HCT116 (cell line): Measurements from ENCODE around the gene SGMS1. TPM values are rescaled to one million over a fixed set of nuclear protein-coding genes. Genes with fewer than 3 reads are reported as not detected.

Experiments
- ATAC-seq: fragments of 200-7000 bp; cut with Tn5 transposase; 2 replicates; pipeline ENCODE4 v1.9.1; 2020; ENCODE audit warnings: mild to moderate bottlenecking, moderate library complexity
- BruUV-seq: library from RNA; stranded (reverse); fragments of 400-500 nt; replicated peaks from 2 replicates; lab custom pipeline; 2021; lab: Mats Ljungman, UMichigan
- CTCF ChIA-PET: fragments of 300-600 bp; sonication (Branson Sonifier 250); formaldehyde crosslinking; loops from one replicate; lab custom pipeline; 2021; ENCODE audit warnings: antibody characterized with exemption; lab: Charles Lee
- POLR2A ChIA-PET: fragments of 300-600, 350-600 bp; sonication (Branson Sonifier 250); formaldehyde crosslinking; loops from one replicate; lab custom pipeline; 2021; ENCODE audit warnings: antibody characterized with exemption; lab: Charles Lee
- RAD21 ChIA-PET, 2 experiments: fragments of 300-600 bp; sonication (Branson Sonifier 250); formaldehyde crosslinking; loops; one replicate each; lab custom pipeline; 2023; ENCODE audit warnings: low total read pairs in 2 of 2; ENCODE audit not compliant: uncharacterized antibody in 2 of 2, unreplicated experiment in 2 of 2, low non-redundant PET in 1 of 2; lab: Charles Lee
- DNase-seq: peaks from one replicate; pipeline ENCODE4 v3.0.0-alpha.2; 2010; ENCODE audit warnings: low read depth, low spot score
- H2AFZ ChIP-seq: fragments of 200-600 bp; shearing (Covaris generic), sonication (generic); 2 replicates; pipeline ENCODE4 v1.6.1; 2017; ENCODE audit warnings: low read depth, mixed run types, mixed read lengths, antibody characterized with exemption, low read length; ENCODE audit not compliant: poor library complexity, severe bottlenecking
- H3K27ac ChIP-seq: 2 replicates; pipeline ENCODE4 v1.5.1; 2012; ENCODE audit warnings: low read depth, low read length
- H3K27me3 ChIP-seq: fragments of 200-600 bp; sonication (generic); 2 replicates; pipeline ENCODE4 v1.6.1; 2016; ENCODE audit warnings: mixed run types, low read length, mixed read lengths; ENCODE audit not compliant: insufficient read depth
- H3K36me3 ChIP-seq, 2 experiments: fragments of 200-500 bp in 1 of 2; fragments of 200-600 bp in 1 of 2; sonication (Bioruptor generic) in 1 of 2; sonication (generic) in 1 of 2; 2 replicates each; pipeline versions ENCODE4 v1.5.1 to v1.6.1; 2014 to 2016; ENCODE audit warnings: low read length in 2 of 2, inconsistent platforms in 1 of 2, mixed read lengths in 1 of 2, mixed run types in 1 of 2; ENCODE audit not compliant: insufficient read depth in 2 of 2, control insufficient read depth in 1 of 2
- H3K4me1 ChIP-seq, 2 experiments: fragments of 200-600 bp in 1 of 2; sonication (generic) in 1 of 2; 2 replicates each; pipeline versions ENCODE4 v1.5.1 to v1.6.1; 2012 to 2017; ENCODE audit warnings: low read length in 2 of 2, inconsistent platforms in 1 of 2, mild to moderate bottlenecking in 1 of 2, mixed read lengths in 1 of 2, mixed run types in 1 of 2, moderate library complexity in 1 of 2; ENCODE audit not compliant: insufficient read depth in 2 of 2, control insufficient read depth in 1 of 2
- H3K4me2 ChIP-seq: fragments of 200-600 bp; sonication (generic); 2 replicates; pipeline ENCODE4 v1.6.1; 2017; ENCODE audit warnings: mixed run types, low read length, mixed read lengths
- H3K4me3 ChIP-seq, 2 experiments: fragments of 200-600 bp in 1 of 2; sonication (generic) in 1 of 2; replicated peaks in 1 of 2; 2 replicates each; pipeline ENCODE4 v1.5.1; 2011 to 2016; ENCODE audit warnings: low read length in 2 of 2, control low read depth in 1 of 2, low read depth in 1 of 2, mild to moderate bottlenecking in 1 of 2, mixed read lengths in 1 of 2, mixed run types in 1 of 2
- H3K79me2 ChIP-seq: fragments of 200-600 bp; sonication (generic); 2 replicates; pipeline ENCODE4 v1.6.1; 2017; ENCODE audit warnings: mild to moderate bottlenecking, mixed run types, low read length, moderate library complexity, mixed read lengths; ENCODE audit not compliant: insufficient read depth
- H3K9ac ChIP-seq: fragments of 200-600 bp; sonication (generic); 2 replicates; pipeline ENCODE4 v1.6.1; 2016; ENCODE audit warnings: low read length, mixed read lengths
- H3K9me2 ChIP-seq: fragments of 200-600 bp; sonication (generic), shearing (Covaris generic); 2 replicates; pipeline ENCODE4 v1.6.1; 2017; ENCODE audit warnings: mixed run types, mild to moderate bottlenecking, moderate library complexity; ENCODE audit not compliant: insufficient read depth
- H3K9me3 ChIP-seq, 2 experiments: fragments of 200-500 bp in 1 of 2; fragments of 200-600 bp in 1 of 2; sonication (Bioruptor generic) in 1 of 2; sonication (generic) in 1 of 2; 2 replicates each; pipeline ENCODE4 v1.6.1; 2014 to 2017; ENCODE audit warnings: low read length in 2 of 2, mixed read lengths in 2 of 2, inconsistent platforms in 1 of 2, low read depth in 1 of 2, mild to moderate bottlenecking in 1 of 2, mixed run types in 1 of 2, moderate library complexity in 1 of 2; ENCODE audit not compliant: control insufficient read depth in 1 of 2, insufficient read depth in 1 of 2
- H4K20me1 ChIP-seq: fragments of 200-600 bp; sonication (generic), shearing (Covaris generic); 2 replicates; pipeline ENCODE4 v1.6.1; 2017; ENCODE audit warnings: mixed run types, mild to moderate bottlenecking, moderate library complexity; ENCODE audit not compliant: insufficient read depth
- CBX3 ChIP-seq: IDR thresholded peaks from 2 replicates; pipeline ENCODE4 v1.6.1; 2012; ENCODE audit warnings: low read depth
- CTCF ChIP-seq, 3 experiments: fragments of 200-600 bp in 1 of 3; sonication (generic) in 1 of 3; IDR thresholded peaks in 2 of 3; conservative IDR thresholded peaks in 1 of 3; 2 replicates each; pipeline ENCODE4 v1.5.1; 2012 to 2017; ENCODE audit warnings: low read depth in 2 of 3, low read length in 2 of 3, antibody characterized with exemption in 1 of 3, borderline replicate concordance in 1 of 3, control low read depth in 1 of 3, mild to moderate bottlenecking in 1 of 3, mixed read lengths in 1 of 3, mixed run types in 1 of 3, moderate library complexity in 1 of 3; ENCODE audit not compliant: insufficient read depth in 1 of 3
- EGR1 ChIP-seq: IDR thresholded peaks from 2 replicates; pipeline ENCODE4 v1.6.1; 2012; ENCODE audit warnings: low read depth
- ELF1 ChIP-seq: IDR thresholded peaks from 2 replicates; pipeline ENCODE4 v1.6.1; 2012; ENCODE audit warnings: low read depth, borderline replicate concordance
- EZH2 ChIP-seq: fragments of 200-600 bp; sonication (generic); IDR thresholded peaks from 2 replicates; pipeline ENCODE4 v1.6.1; 2017; ENCODE audit warnings: antibody characterized with exemption, mixed run types
- POLR2A ChIP-seq: IDR thresholded peaks from 2 replicates; pipeline ENCODE4 v1.7.0; 2011; ENCODE audit warnings: borderline replicate concordance; ENCODE audit not compliant: insufficient read depth, insufficient read length; ENCODE audit errors: extremely low read depth
- REST ChIP-seq: IDR thresholded peaks from 2 replicates; pipeline ENCODE4 v1.6.1; 2012; ENCODE audit warnings: low read depth
- SRF ChIP-seq: IDR thresholded peaks from 2 replicates; pipeline ENCODE4 v1.6.1; 2012; ENCODE audit warnings: low read depth
- TCF7L2 ChIP-seq: IDR thresholded peaks from 2 replicates; pipeline ENCODE4 v1.7.0; 2011; ENCODE audit warnings: borderline replicate concordance, inconsistent platforms; ENCODE audit not compliant: insufficient read depth, insufficient read length; ENCODE audit errors: extremely low read depth
- YY1 ChIP-seq: IDR thresholded peaks from 2 replicates; pipeline ENCODE4 v1.6.1; 2011; ENCODE audit warnings: low read length, low read depth, moderate library complexity, mild to moderate bottlenecking; ENCODE audit not compliant: insufficient replicate concordance; ENCODE audit errors: extremely low read depth
- ZBTB33 ChIP-seq: IDR thresholded peaks from 2 replicates; pipeline ENCODE4 v1.6.1; 2011; ENCODE audit warnings: mild to moderate bottlenecking, low read length, moderate library complexity; ENCODE audit not compliant: insufficient replicate concordance; ENCODE audit errors: extremely low read depth
- intact Hi-C: fragments of 100-400 bp; cut with micrococcal nuclease; formaldehyde crosslinking; loops from 2 replicates; pipeline ENCODE4 v1.10.0; 2022
- total RNA-seq: library from RNA; stranded (reverse); gene quantifications from one replicate; pipeline ENCODE4 v1.2.1, GENCODE V29; 2021; ENCODE audit not compliant: unreplicated experiment

Gene SGMS1
- total RNA-seq, 1 experiment from 2014 or later = 29.1 TPM

- no peak for TF ChIP-seq EZH2
- no peak for TF ChIP-seq EGR1
These were observed 298.1 kb downstream of the SGMS1 start (continued) for GRCh38 chr10:50325449-50326171.

- Histone ChIP-seq H3K9me3 (no peaks in the 10 kb centered on the region), H3K36me3 (no peaks in the 10 kb centered on the region), H3K4me3 (no peak overlapping the region), H3K79me2 (no peaks in the 10 kb centered on the region), H3K4me1 (peaks cover 7 to 29% of the 10 kb centered on the region in 2 experiments; a peak in 3 of 4 replicates), H3K27me3 (no peaks in the 10 kb centered on the region), H4K20me1 (no peaks in the 10 kb centered on the region), H3K4me2 (peak overlapping the region; percentile 43), H3K9me2 (no peaks in the 10 kb centered on the region), H2AFZ (no peak overlapping the region), H3K27ac (no peak overlapping the region), H3K9ac (no peak overlapping the region)
- intact Hi-C loops = no loop called here
- TF ChIP-seq REST (no peak), CBX3 (no peak), YY1 (no peak), ELF1 (no peak), ZBTB33 (no peak), SRF (no peak), EZH2 (no peak), POLR2A (no peak), TCF7L2 (no peak), CTCF (IDR thresholded peaks at IDR 0.05 in 2 of 3, conservative IDR thresholded peaks at IDR 0.05 in 1 of 3; ENCODE audit: borderline replicate concordance in 1 of 3, insufficient read depth in 1 of 3, low read depth in 2 of 3, low read length in 2 of 3) (no peak)
- ATAC-seq = no peak
- CTCF ChIA-PET = interaction anchor here (1.2 kb wide), 1 partner anchor 8 kb away, joined by 3 read pairs; no protein-coding TSS in a partner anchor
- POLR2A ChIA-PET = no interaction called here
- BruUV-seq = no TSS peak
- no peak for DNase-seq
- RAD21 ChIA-PET = no interaction called here
These were observed 298.9 kb downstream of the SGMS1 start for GRCh38 chr10:50324680-50325393.
